IPS DF 6.9 (cell line): Measurements from ENCODE around the gene SNX1.
"Not testable (repeated sequence)": the region's sequence is repeated elsewhere in the genome, so short reads cannot be mapped to it uniquely, and the experiment has no call there.

Experiments used
- DNase-seq: peaks from one replicate; pipeline ENCODE4 v3.0.0-alpha.2; 2013; ENCODE audit warnings: low read depth, low spot score
- H3K27ac ChIP-seq: one replicate; pipeline ENCODE4 v1.5.1; 2013; ENCODE audit warnings: low read length, control low read depth
- H3K27me3 ChIP-seq: 2 replicates; pipeline ENCODE4 v1.6.1; 2013; ENCODE audit warnings: mild to moderate bottlenecking, low read length; ENCODE audit not compliant: control insufficient read depth, insufficient read depth
- H3K36me3 ChIP-seq: 2 replicates; pipeline ENCODE4 v1.6.1; 2013; ENCODE audit warnings: low read length; ENCODE audit not compliant: control insufficient read depth, insufficient read depth
- H3K4me1 ChIP-seq: 2 replicates; pipeline ENCODE4 v1.6.1; 2013; ENCODE audit warnings: low read length; ENCODE audit not compliant: control insufficient read depth, insufficient read depth
- H3K4me3 ChIP-seq: 2 replicates; pipeline ENCODE4 v1.5.1; 2013; ENCODE audit warnings: mild to moderate bottlenecking, low read length
- H3K9me3 ChIP-seq: 2 replicates; pipeline ENCODE4 v1.6.1; 2013; ENCODE audit warnings: low read length, inconsistent platforms; ENCODE audit not compliant: control insufficient read depth, insufficient read depth
- WGBS: extraction: QIAGEN DNeasy Blood & Tissue Kit; methylation state at CpG from one replicate; pipeline ENCODE4 v1.1.7; 2013; ENCODE audit warnings: mixed read lengths, missing lambda C conversion rate; ENCODE audit not compliant: insufficient read length, insufficient coverage; 5-methylcytosine and 5-hydroxymethylcytosine counted together

The SNX1 gene

GRCh38 chr15:64073496-64073895 is 22.3 kb upstream of the SNX1 start:
- H3K4me3 ChIP-seq, H3K27ac ChIP-seq, H3K27me3 ChIP-seq, H3K9me3 ChIP-seq, H3K4me1 ChIP-seq, DNase-seq, H3K36me3 ChIP-seq: not testable (repeated sequence)
- no CpG with 5 or more reads among the region's 2 CpGs for WGBS

DNA sequence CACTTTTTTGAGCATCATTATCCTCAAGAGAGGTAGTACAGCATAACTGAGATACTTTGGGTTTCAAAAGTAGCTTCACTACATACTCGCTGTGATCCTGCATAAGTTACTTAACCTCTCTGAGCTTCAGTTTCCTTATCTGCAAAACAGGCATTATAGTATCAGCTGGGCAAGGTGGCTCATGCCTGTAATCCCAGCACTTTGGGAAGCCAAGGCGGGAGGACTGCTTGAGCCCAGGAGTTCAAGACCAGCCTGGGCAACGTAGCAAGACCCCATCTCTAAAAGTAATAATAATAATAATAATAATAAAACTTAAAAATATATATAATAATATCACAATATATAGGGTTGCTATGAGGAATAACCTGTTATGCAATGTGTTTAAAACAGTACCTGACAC is 13.0 kb upstream of the SNX1 start:
- DNase-seq: no peak
- WGBS: no CpG with 5 or more reads among the region's 3 CpGs
- H3K27ac ChIP-seq: no peak overlapping the region
- H3K4me1 ChIP-seq: no peaks in the 10 kb centered on the region
- no peak overlapping the region for H3K4me3 ChIP-seq
- H3K36me3 ChIP-seq: no peaks in the 10 kb centered on the region; the same call in 1 of the 2 replicates
- H3K9me3 ChIP-seq: no peaks in the 10 kb centered on the region
- no peaks in the 10 kb centered on the region for H3K27me3 ChIP-seq

- Histone ChIP-seq H3K27ac (no peak overlapping the region), H3K9me3 (no peaks in the 10 kb centered on the region), H3K4me3 (no peak overlapping the region), H3K36me3 (peaks cover 2% of the 10 kb centered on the region; the same call in 1 of the 2 replicates), H3K27me3 (no peaks in the 10 kb centered on the region), H3K4me1 (no peaks in the 10 kb centered on the region)
- no peak for DNase-seq
- WGBS: no CpG with 5 or more reads among the region's 12 CpGs
These were observed 6.1 kb upstream of the SNX1 start for GRCh38 chr15:64089543-64090280.

DNA sequence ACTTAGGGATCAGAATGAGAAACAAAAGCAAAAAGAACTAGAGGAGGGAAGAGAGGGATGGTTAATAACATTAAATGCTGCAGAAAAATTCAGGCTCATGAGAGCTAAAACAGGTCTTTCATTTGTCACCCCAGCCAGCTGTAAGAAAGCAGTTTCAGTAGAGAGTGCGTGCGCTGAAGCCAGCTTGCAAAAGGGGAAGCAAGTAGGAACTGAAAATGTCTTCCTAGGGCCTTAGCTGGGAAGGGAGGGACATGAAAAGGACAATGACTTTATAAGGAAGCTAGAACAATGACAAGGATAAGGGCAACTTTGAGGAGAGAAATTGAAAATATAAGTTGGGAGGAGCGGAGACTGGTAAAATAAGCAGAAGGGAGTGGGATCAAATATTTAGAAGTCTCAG is 5.3 kb upstream of the SNX1 start:
- DNase-seq: no peak
- 100% methylated on average over 1 of the region's 3 CpGs for WGBS
- H3K4me3 ChIP-seq: no peak overlapping the region
- peaks cover 2% of the 10 kb centered on the region; the same call in 1 of the 2 replicates for H3K36me3 ChIP-seq
- H3K27ac ChIP-seq: no peak overlapping the region
- H3K4me1 ChIP-seq: no peaks in the 10 kb centered on the region
- no peaks in the 10 kb centered on the region for H3K9me3 ChIP-seq
- no peaks in the 10 kb centered on the region for H3K27me3 ChIP-seq

DNA sequence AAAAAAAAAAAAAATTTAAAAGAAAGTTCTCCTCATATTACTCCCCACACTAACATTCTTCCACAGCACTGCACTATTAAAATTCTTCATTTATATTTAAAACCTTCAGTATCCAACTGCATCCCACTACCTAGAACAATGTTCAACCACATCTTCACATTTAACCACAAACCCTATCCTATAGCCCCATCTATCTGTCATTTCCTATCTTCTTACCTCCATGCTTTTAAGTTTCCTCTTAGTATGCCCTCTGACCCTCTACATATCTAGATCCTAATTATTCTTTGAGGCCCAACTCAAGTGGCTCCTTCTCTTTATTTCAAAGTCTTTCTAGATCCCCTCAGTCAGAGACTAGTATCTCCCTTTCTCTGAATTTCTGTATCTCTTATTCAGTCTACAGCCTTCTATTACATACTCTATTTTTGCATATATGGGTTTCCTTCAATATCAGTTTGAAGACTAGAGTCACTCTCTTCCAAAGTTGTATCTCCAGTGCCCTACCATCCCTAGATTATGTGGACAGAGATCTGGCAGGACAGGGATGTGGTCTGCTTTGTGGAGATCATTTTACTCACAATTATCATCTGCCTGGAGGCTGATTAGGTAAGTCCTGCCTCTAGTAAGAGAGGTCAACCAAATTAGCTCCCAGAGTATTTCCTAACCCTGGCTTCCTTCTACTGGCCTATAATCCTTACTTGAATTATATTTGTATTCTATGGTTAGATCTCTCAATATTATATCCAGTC is 3.5 kb upstream of the SNX1 start:
- Histone ChIP-seq H3K4me1 (no peaks in the 10 kb centered on the region), H3K4me3 (no peak overlapping the region), H3K9me3 (no peaks in the 10 kb centered on the region), H3K36me3 (peaks cover 2% of the 10 kb centered on the region; the same call in 1 of the 2 replicates), H3K27me3 (no peaks in the 10 kb centered on the region), H3K27ac (no peak overlapping the region)
- no peak for DNase-seq

- no peak for DNase-seq
- Histone ChIP-seq H3K36me3 (peaks cover 2% of the 10 kb centered on the region; the same call in 1 of the 2 replicates), H3K4me3 (peak overlapping the region; percentile 84), H3K27ac (no peak overlapping the region), H3K9me3 (no peaks in the 10 kb centered on the region), H3K27me3 (no peaks in the 10 kb centered on the region), H3K4me1 (no peaks in the 10 kb centered on the region)
- WGBS: no CpG with 5 or more reads among the region's 22 CpGs
These were observed 2.7 kb upstream of the SNX1 start for GRCh38 chr15:64092864-64093626.

GRCh38 chr15:64093627-64094417 is 2.0 kb upstream of the SNX1 start, which contains the start of gene CIAO2A:
CIAO2A (minus strand) TSS chr15:64093838; CDS start chr15:64093768, 70 bp downstream.
- Histone ChIP-seq H3K4me1 (no peaks in the 10 kb centered on the region), H3K9me3 (no peaks in the 10 kb centered on the region), H3K27ac (no peak within 1 kb of the TSS), H3K36me3 (no peaks in the 10 kb centered on the region), H3K4me3 (peak within 1 kb of the TSS; percentile 84), H3K27me3 (no peaks in the 10 kb centered on the region)
- DNase-seq: peak; percentile 98
- WGBS: no CpG with 5 or more reads among the region's 41 CpGs

GRCh38 chr15:64095431-64095794 is 369 bp upstream of the SNX1 start:
- Histone ChIP-seq H3K4me1 (no peaks in the 10 kb centered on the region), H3K27me3 (no peaks in the 10 kb centered on the region), H3K27ac (no peak overlapping the region), H3K36me3 (no peaks in the 10 kb centered on the region), H3K4me3 (peak overlapping the region; percentile 84; the same call in 1 of the 2 replicates), H3K9me3 (no peaks in the 10 kb centered on the region)
- no peak for DNase-seq
- no CpG with 5 or more reads among the region's 4 CpGs for WGBS

DNA sequence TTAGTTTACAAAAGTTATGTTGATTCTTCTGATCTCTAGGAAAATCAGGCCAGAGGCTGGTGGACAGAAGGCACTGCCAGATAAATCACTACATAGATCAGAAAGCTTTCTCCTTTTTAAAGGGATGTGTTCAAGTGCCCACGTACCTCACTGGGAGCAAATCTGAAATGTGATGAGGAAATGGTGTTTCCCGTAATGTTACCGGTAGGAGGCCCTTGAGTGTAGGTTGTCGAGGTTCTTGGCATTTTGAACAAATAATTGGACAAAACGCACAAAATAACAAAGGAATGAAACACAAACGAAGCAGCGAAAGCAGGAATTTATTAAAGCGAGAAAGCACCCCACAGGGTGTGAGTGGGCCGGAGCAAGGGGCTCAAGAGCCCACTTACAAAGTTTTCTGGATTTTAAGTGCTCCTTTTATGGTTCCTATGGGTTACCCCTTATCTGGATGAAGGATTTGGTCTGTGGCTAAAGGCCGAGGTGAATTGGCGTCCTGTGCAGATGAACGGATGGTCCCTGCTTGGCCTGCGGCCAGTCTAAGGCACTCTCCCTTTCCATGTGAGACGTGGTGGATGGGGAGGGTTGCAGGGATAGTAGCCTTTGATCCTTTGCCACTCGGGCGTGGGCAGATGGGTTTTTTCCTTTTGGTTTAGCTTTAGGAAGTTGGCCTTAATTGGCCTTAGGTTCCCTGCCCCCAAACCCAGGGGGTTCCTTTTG is 1.0 kb downstream of the SNX1 start:
- no peak for DNase-seq

More for the DNA sequence above, 1.0 kb downstream of the SNX1 start:
- Histone ChIP-seq H3K9me3 (no peaks in the 10 kb centered on the region), H3K27me3 (no peaks in the 10 kb centered on the region), H3K4me1 (no peaks in the 10 kb centered on the region), H3K4me3 (peak overlapping the region; percentile 84; the same call in 1 of the 2 replicates), H3K36me3 (no peaks in the 10 kb centered on the region), H3K27ac (no peak overlapping the region)
- WGBS: no CpG with 5 or more reads among the region's 16 CpGs
